ENCODE measurements around the gene DOK3. TPM values are rescaled to one million over a fixed set of nuclear protein-coding genes. Genes with fewer than 3 reads are reported as not detected.

Gene DOK3
- polyA plus RNA-seq, 3 donors, result 62.8 to 196 (median 98.3) TPM

GRCh38 chr5:177487975-177488374 lies 21.7 kb downstream of the DOK3 start:
- Histone ChIP-seq H3K27me3 (ENCODE audit: control insufficient read depth in 2 of 2, insufficient read depth in 2 of 2, low read length in 2 of 2) (peaks cover 0 to 3% of the 10 kb centered on the region in 2 donors), H3K36me3 (replicated peaks in 1 of 2; ENCODE audit: control insufficient read depth in 1 of 2, insufficient read depth in 2 of 2, low read length in 2 of 2) (peaks cover 56 to 92% of the 10 kb centered on the region in 2 donors), H3K79me2 (ENCODE audit: insufficient read depth, low read length) (peaks cover 6% of the 10 kb centered on the region), H3K9me3 (replicated peaks in 1 of 2; ENCODE audit: control insufficient read depth in 1 of 2, insufficient read depth in 1 of 2, low read length in 2 of 2) (no peaks in the 10 kb centered on the region), H3K9ac (ENCODE audit: insufficient read depth, low read length, poor library complexity, severe bottlenecking) (no peak overlapping the region), H4K20me1 (ENCODE audit: insufficient read depth, low read length) (peaks cover 48% of the 10 kb centered on the region), H3K27ac (ENCODE audit: low read depth in 1 of 2, low read length in 2 of 2) (no peak overlapping the region), H3K4me3 (replicated peaks in 1 of 3; ENCODE audit: low read depth in 2 of 3, low read length in 3 of 3) (no peak overlapping the region), H2AFZ (ENCODE audit: insufficient read depth, low read depth, low read length, poor library complexity, severe bottlenecking) (no peak overlapping the region), H3K4me2 (replicated peaks; ENCODE audit: extremely low read depth, low read length, poor library complexity, severe bottlenecking) (no peak overlapping the region), H3K4me1 (ENCODE audit: control insufficient read depth in 1 of 2, insufficient read depth in 2 of 2, low read length in 2 of 2) (peaks cover 17 to 23% of the 10 kb centered on the region in 2 donors)
- H3K27ac Mint-ChIP-seq, result no peak overlapping the region
- H3K27me3 Mint-ChIP-seq (ENCODE audit: low read depth in 3 of 3), result peaks cover 13 to 19% (median 14%) of the 10 kb centered on the region in 3 donors
- DNase-seq, result no peak
- whole genome bisulfite sequencing (ENCODE audit: insufficient coverage), result 90% methylated on average over 7 of the region's 15 CpGs
- H3K9me3 Mint-ChIP-seq, result peaks cover 0 to 10% (median 1%) of the 10 kb centered on the region in 7 donors
- no peak overlapping the region for H3K4me3 Mint-ChIP-seq
- H3K36me3 Mint-ChIP-seq, result peaks cover 84 to 96% of the 10 kb centered on the region in 2 donors
- H3K4me1 Mint-ChIP-seq, result peaks cover 20% of the 10 kb centered on the region
- no peak for TF ChIP-seq CTCF (IDR thresholded peaks at IDR 0.05)
- intact Hi-C loops (cut with micrococcal nuclease), result no loop called here

GRCh38 chr5:177487144-177487543 lies 22.5 kb downstream of the DOK3 start:
- Histone ChIP-seq H3K4me2 (replicated peaks; ENCODE audit: extremely low read depth, low read length, poor library complexity, severe bottlenecking) (no peak overlapping the region), H3K4me3 (replicated peaks in 1 of 3; ENCODE audit: low read depth in 2 of 3, low read length in 3 of 3) (no peak overlapping the region), H2AFZ (ENCODE audit: insufficient read depth, low read depth, low read length, poor library complexity, severe bottlenecking) (no peak overlapping the region), H3K9me3 (replicated peaks in 1 of 2; ENCODE audit: control insufficient read depth in 1 of 2, insufficient read depth in 1 of 2, low read length in 2 of 2) (no peaks in the 10 kb centered on the region), H3K9ac (ENCODE audit: insufficient read depth, low read length, poor library complexity, severe bottlenecking) (no peak overlapping the region), H4K20me1 (ENCODE audit: insufficient read depth, low read length) (peaks cover 48% of the 10 kb centered on the region), H3K79me2 (ENCODE audit: insufficient read depth, low read length) (no peaks in the 10 kb centered on the region), H3K27me3 (ENCODE audit: control insufficient read depth in 2 of 2, insufficient read depth in 2 of 2, low read length in 2 of 2) (peaks cover 0 to 3% of the 10 kb centered on the region in 2 donors), H3K4me1 (ENCODE audit: control insufficient read depth in 1 of 2, insufficient read depth in 2 of 2, low read length in 2 of 2) (peaks cover 11 to 15% of the 10 kb centered on the region in 2 donors), H3K27ac (ENCODE audit: low read depth in 1 of 2, low read length in 2 of 2) (no peak overlapping the region), H3K36me3 (replicated peaks in 1 of 2; ENCODE audit: control insufficient read depth in 1 of 2, insufficient read depth in 2 of 2, low read length in 2 of 2) (peaks cover 50 to 85% of the 10 kb centered on the region in 2 donors)
- Mint-ChIP-seq H3K27ac (peak overlapping the region in 1 of 7 donors; percentile 62), H3K27me3 (ENCODE audit: low read depth in 3 of 3) (peaks cover 13 to 27% (median 15%) of the 10 kb centered on the region in 3 donors), H3K4me3 (peak overlapping the region in 1 of 2 donors; percentile 60), H3K4me1 (peaks cover 14% of the 10 kb centered on the region), H3K9me3 (peaks cover 0 to 10% (median 2%) of the 10 kb centered on the region in 7 donors), H3K36me3 (peaks cover 83 to 96% of the 10 kb centered on the region in 2 donors)
- DNase-seq, result no peak
- intact Hi-C loops (cut with micrococcal nuclease), result no loop called here
- TF ChIP-seq CTCF (IDR thresholded peaks at IDR 0.05), result no peak
- 97% methylated on average over 5 of the region's 8 CpGs for WGBS (ENCODE audit: insufficient coverage)

All from CD14-positive monocyte (primary cell).